Measurements from ENCODE around the gene SUN3. TPM values are rescaled to one million over a fixed set of nuclear protein-coding genes. Genes with fewer than 3 reads are reported as not detected.

Gene SUN3
- polyA plus RNA-seq, 1 of the 3 experiments (the other 2 are of a cell fraction): 0.12 TPM

DNA sequence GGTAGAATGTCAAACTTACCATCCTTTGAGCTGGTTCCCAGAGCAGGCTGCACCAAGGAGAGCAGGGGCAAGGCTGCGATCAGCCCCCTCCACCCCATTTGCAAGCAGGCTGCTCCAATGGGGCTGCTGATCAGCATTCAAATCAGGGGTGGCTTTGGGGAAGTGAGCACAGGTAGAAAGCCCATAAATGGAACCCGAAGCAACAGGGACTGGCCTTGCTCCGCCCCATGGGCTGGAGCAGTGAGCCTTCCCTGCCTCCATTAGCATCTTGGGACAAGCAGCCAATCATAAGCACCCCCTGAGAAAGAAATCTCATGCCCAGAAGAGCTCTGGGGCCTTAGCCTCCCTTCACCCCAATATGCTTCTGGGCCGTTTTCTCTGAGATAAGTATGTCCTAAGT is 76.7 kb downstream of the SUN3 start (continued):
- TF ChIP-seq, protein P1, sequence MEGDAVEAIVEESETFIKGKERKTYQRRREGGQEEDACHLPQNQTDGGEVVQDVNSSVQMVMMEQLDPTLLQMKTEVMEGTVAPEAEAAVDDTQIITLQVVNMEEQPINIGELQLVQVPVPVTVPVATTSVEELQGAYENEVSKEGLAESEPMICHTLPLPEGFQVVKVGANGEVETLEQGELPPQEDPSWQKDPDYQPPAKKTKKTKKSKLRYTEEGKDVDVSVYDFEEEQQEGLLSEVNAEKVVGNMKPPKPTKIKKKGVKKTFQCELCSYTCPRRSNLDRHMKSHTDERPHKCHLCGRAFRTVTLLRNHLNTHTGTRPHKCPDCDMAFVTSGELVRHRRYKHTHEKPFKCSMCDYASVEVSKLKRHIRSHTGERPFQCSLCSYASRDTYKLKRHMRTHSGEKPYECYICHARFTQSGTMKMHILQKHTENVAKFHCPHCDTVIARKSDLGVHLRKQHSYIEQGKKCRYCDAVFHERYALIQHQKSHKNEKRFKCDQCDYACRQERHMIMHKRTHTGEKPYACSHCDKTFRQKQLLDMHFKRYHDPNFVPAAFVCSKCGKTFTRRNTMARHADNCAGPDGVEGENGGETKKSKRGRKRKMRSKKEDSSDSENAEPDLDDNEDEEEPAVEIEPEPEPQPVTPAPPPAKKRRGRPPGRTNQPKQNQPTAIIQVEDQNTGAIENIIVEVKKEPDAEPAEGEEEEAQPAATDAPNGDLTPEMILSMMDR (IDR thresholded peaks at IDR 0.05): no peak

DNA sequence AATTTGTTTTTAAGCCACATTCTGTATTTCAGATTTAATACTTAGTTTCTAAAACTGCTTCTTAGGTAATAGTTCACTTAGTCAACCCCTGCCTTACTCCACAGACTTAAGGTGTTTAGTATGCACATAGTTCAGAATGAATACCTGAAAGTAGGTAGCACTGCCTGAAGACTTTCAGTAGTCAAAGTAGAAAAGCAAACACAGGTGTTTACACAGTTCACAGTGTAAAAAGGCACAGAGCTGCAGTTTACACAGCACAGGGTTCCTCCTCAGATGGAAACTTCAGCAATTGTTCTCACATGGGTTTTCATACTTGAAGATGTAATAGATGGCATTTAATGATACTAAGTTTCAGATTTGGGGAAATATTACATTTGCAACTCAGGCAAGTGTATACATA is 77.5 kb downstream of the SUN3 start:
- Histone ChIP-seq H3K27ac (ENCODE audit: low read depth in 2 of 2, low read length in 1 of 2) (no peak overlapping the region), H4K20me1 (ENCODE audit: insufficient read depth) (no peaks in the 10 kb centered on the region), H3K4me3 (ENCODE audit: low read depth in 2 of 2, low read length in 1 of 2) (no peak overlapping the region), H3K79me2 (ENCODE audit: insufficient read depth) (no peaks in the 10 kb centered on the region), H3K9me2 (no peaks in the 10 kb centered on the region), H2AFZ (ENCODE audit: low read depth) (no peak overlapping the region), H3K4me1 (ENCODE audit: control insufficient read depth in 1 of 2, insufficient read depth in 2 of 2, low read depth in 1 of 2, low read length in 1 of 2) (peaks cover 4 to 5% of the 10 kb centered on the region in 2 experiments; a peak in 1 of 4 replicates), H3K27me3 (ENCODE audit: insufficient read depth) (no peaks in the 10 kb centered on the region), H3K36me3 (replicated peaks in 1 of 2; ENCODE audit: control insufficient read depth in 1 of 2, insufficient read depth in 2 of 2, low read length in 1 of 2) (peaks cover 27% of the 10 kb centered on the region in 2 experiments), H3K9ac (no peak overlapping the region), H3K4me2 (no peak overlapping the region), H3K9me3 (no peaks in the 10 kb centered on the region), H3F3A (replicated peaks; ENCODE audit: insufficient read depth) (no peaks in the 10 kb centered on the region)
- TF ChIP-seq, protein P2, sequence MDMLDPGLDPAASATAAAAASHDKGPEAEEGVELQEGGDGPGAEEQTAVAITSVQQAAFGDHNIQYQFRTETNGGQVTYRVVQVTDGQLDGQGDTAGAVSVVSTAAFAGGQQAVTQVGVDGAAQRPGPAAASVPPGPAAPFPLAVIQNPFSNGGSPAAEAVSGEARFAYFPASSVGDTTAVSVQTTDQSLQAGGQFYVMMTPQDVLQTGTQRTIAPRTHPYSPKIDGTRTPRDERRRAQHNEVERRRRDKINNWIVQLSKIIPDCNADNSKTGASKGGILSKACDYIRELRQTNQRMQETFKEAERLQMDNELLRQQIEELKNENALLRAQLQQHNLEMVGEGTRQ (IDR thresholded peaks at IDR 0.05; ENCODE audit: borderline replicate concordance, low read depth, low read length): no peak
- TF ChIP-seq, protein P3, sequence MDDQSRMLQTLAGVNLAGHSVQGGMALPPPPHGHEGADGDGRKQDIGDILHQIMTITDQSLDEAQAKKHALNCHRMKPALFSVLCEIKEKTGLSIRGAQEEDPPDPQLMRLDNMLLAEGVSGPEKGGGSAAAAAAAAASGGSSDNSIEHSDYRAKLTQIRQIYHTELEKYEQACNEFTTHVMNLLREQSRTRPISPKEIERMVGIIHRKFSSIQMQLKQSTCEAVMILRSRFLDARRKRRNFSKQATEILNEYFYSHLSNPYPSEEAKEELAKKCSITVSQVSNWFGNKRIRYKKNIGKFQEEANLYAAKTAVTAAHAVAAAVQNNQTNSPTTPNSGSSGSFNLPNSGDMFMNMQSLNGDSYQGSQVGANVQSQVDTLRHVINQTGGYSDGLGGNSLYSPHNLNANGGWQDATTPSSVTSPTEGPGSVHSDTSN (IDR thresholded peaks at IDR 0.05): no peak
- TF ChIP-seq, protein P4, sequence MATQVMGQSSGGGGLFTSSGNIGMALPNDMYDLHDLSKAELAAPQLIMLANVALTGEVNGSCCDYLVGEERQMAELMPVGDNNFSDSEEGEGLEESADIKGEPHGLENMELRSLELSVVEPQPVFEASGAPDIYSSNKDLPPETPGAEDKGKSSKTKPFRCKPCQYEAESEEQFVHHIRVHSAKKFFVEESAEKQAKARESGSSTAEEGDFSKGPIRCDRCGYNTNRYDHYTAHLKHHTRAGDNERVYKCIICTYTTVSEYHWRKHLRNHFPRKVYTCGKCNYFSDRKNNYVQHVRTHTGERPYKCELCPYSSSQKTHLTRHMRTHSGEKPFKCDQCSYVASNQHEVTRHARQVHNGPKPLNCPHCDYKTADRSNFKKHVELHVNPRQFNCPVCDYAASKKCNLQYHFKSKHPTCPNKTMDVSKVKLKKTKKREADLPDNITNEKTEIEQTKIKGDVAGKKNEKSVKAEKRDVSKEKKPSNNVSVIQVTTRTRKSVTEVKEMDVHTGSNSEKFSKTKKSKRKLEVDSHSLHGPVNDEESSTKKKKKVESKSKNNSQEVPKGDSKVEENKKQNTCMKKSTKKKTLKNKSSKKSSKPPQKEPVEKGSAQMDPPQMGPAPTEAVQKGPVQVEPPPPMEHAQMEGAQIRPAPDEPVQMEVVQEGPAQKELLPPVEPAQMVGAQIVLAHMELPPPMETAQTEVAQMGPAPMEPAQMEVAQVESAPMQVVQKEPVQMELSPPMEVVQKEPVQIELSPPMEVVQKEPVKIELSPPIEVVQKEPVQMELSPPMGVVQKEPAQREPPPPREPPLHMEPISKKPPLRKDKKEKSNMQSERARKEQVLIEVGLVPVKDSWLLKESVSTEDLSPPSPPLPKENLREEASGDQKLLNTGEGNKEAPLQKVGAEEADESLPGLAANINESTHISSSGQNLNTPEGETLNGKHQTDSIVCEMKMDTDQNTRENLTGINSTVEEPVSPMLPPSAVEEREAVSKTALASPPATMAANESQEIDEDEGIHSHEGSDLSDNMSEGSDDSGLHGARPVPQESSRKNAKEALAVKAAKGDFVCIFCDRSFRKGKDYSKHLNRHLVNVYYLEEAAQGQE (IDR thresholded peaks at IDR 0.05; ENCODE audit: low read depth, low read length): no peak
- TF ChIP-seq GATA2 (CRISPR knock-in tag; IDR thresholded peaks at IDR 0.05) (no peak), GABPA (IDR thresholded peaks at IDR 0.05; ENCODE audit: low read depth) (no peak), CHD2 (IDR thresholded peaks at IDR 0.05; ENCODE audit: low read length, partially characterized antibody) (no peak), TAF1 (IDR thresholded peaks at IDR 0.05; ENCODE audit: borderline replicate concordance, low read depth, low read length) (no peak), EZH2phosphoT487 (IDR thresholded peaks at IDR 0.05; ENCODE audit: borderline replicate concordance, low read depth) (no peak), FOXM1 (IDR thresholded peaks at IDR 0.05; ENCODE audit: low read depth) (no peak), FOSL2 (IDR thresholded peaks at IDR 0.05; ENCODE audit: borderline replicate concordance, low read depth) (no peak), FOXJ3 (CRISPR knock-in tag; IDR thresholded peaks at IDR 0.05) (no peak), RCOR1 (IDR thresholded peaks at IDR 0.05; ENCODE audit: low read length) (no peak), NRF1 (IDR thresholded peaks at IDR 0.05; ENCODE audit: low read depth, low read length) (no peak)
- POLR2A ChIA-PET: no interaction called here
- DNase-seq: no peak
- CTCF ChIA-PET: interaction anchor here (5.1 to 12.4 kb wide), 2 partner anchors 14 to 159 kb away, joined by 27 to 221 read pairs; no protein-coding TSS in a partner anchor
